Karpas-422 (cell line): ENCODE data around the gene BMPR1A. TPM values are rescaled to one million over a fixed set of nuclear protein-coding genes. Genes with fewer than 3 reads are reported as not detected.

Experiments used
- DNase-seq: peaks from one replicate; pipeline ENCODE4 v3.0.0-alpha.2; 2015
- H2AFZ ChIP-seq: fragments of 200-600 bp; sonication (generic); 2 replicates; pipeline ENCODE4 v1.6.1; 2014; ENCODE audit warnings: antibody characterized with exemption, low read length, mixed read lengths
- H3K27ac ChIP-seq: fragments of 200-600 bp; sonication (generic); 2 replicates; pipeline ENCODE4 v1.5.1; 2014; ENCODE audit warnings: mild to moderate bottlenecking, low read length, moderate library complexity
- H3K27me3 ChIP-seq: fragments of 200-600 bp; sonication (generic); 2 replicates; pipeline ENCODE4 v1.6.1; 2014; ENCODE audit warnings: low read length, mixed read lengths
- H3K36me3 ChIP-seq: fragments of 200-600 bp; sonication (generic); 2 replicates; pipeline ENCODE4 v1.6.1; 2014; ENCODE audit warnings: low read length, mixed read lengths; ENCODE audit not compliant: insufficient read depth
- H3K4me1 ChIP-seq: fragments of 200-600 bp; sonication (generic); 2 replicates; pipeline ENCODE4 v1.6.1; 2014; ENCODE audit warnings: mild to moderate bottlenecking, low read length, mixed read lengths
- H3K4me2 ChIP-seq: fragments of 200-600 bp; sonication (generic); 2 replicates; pipeline ENCODE4 v1.6.1; 2014; ENCODE audit warnings: low read length, low read depth, mild to moderate bottlenecking; ENCODE audit not compliant: poor library complexity, severe bottlenecking
- H3K4me3 ChIP-seq: fragments of 200-600 bp; sonication (generic); 2 replicates; pipeline ENCODE4 v1.5.1; 2014; ENCODE audit warnings: mild to moderate bottlenecking, antibody characterized with exemption, low read length, mixed read lengths
- H3K79me2 ChIP-seq: fragments of 200-600 bp; sonication (generic); 2 replicates; pipeline ENCODE4 v1.6.1; 2014; ENCODE audit warnings: mild to moderate bottlenecking, low read length, mixed read lengths
- H3K9ac ChIP-seq: fragments of 200-600 bp; sonication (generic); 2 replicates; pipeline ENCODE4 v1.6.0; 2014; ENCODE audit warnings: low read length
- H3K9me2 ChIP-seq: fragments of 200-600 bp; sonication (generic), shearing (Covaris generic); replicated peaks from 2 replicates; pipeline ENCODE4 v1.6.0; 2014; ENCODE audit warnings: mild to moderate bottlenecking, low read length, moderate library complexity; ENCODE audit not compliant: insufficient read depth
- H3K9me3 ChIP-seq: fragments of 300-700, 200-600 bp; sonication (generic); 2 replicates; pipeline ENCODE4 v1.6.1; 2014; ENCODE audit warnings: low read length, mixed read lengths
- H4K20me1 ChIP-seq: fragments of 200-600 bp; sonication (generic); 2 replicates; pipeline ENCODE4 v1.6.1; 2014; ENCODE audit warnings: mild to moderate bottlenecking, antibody characterized with exemption, low read length, low read depth; ENCODE audit not compliant: insufficient read depth
- total RNA-seq: library from RNA; depleted of rRNA; stranded (reverse); fragments of >200 nt; shearing (Covaris generic); gene quantifications from 2 replicates; pipeline ENCODE4 v1.2.3, GENCODE V29; 2014; ENCODE audit warnings: low replicate concordance

BMPR1A gene
- total RNA-seq, 1 experiment from 2014 or later: 2.2 TPM

DNA sequence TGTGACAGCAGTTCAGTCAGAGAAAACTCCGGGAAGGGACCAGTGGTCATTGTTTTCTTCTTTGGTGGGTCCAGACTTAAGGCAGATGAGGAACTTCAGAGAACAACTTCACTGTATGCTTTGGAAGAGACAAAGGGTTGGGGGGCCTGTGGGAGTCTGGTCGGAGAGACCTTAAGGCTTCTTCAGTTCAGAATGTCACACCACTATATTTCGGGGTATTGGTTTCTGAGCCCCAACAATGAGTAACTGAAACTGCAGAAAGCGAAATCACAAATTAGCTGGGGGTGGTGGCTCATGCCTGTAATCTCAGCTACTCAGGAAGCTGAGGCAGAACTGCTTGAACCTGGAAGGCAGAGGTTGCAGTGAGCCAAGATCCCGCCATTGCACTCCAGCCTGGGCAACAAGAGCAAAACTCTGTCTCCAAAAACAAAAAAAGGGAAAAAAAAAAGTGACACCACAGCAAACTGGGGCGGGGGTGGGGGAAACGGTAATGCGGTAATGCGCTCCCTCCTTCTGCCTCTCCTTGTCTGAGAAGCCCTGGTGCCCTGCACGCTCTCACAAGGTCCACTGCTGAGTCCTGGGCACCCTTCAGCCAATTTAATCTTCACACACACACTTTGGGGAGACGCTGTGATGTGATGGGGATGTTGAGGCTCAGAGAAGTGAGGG, 209.7 kb downstream of the BMPR1A start:
- Histone ChIP-seq H3K4me1 (no peaks in the 10 kb centered on the region; the same call in none of the 2 replicates), H3K27ac (no peak overlapping the region), H3K27me3 (no peaks in the 10 kb centered on the region), H2AFZ (0 out of 2 replicates have a peak overlapping the region, but pooled peaks have one; percentile 43), H3K9me3 (no peaks in the 10 kb centered on the region), H3K9me2 (no peaks in the 10 kb centered on the region), H4K20me1 (no peaks in the 10 kb centered on the region), H3K4me3 (no peak overlapping the region), H3K9ac (no peak overlapping the region), H3K36me3 (no peaks in the 10 kb centered on the region), H3K79me2 (no peaks in the 10 kb centered on the region), H3K4me2 (no peak overlapping the region)
- DNase-seq: no peak

DNA sequence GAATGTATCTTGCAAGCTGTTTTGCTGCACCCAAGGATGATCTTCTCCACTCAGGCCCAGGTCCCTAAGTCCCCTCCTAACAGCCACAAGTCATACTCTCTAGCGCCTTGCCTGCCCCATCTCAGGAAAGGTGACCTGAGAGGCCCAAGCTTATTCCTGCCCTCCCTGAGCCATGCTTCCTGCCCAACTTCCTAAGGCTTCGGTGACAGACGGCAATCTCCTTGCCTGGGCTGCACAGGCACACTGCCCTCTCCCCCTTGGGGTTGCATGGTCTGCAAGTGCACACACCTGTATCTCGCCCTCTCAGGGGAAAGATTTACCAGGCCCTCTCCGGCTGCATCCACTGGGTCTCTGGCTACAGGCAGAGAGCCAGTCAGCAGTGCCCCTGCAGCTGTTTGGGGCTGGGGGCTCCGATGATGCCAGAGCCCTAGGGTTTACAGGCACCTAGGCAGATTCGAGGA, 211.1 kb downstream of the BMPR1A start:
- Histone ChIP-seq H2AFZ (no peak overlapping the region), H3K9ac (no peak overlapping the region), H3K9me2 (no peaks in the 10 kb centered on the region), H3K4me2 (no peak overlapping the region), H3K27ac (no peak overlapping the region), H3K27me3 (no peaks in the 10 kb centered on the region), H3K9me3 (no peaks in the 10 kb centered on the region), H4K20me1 (no peaks in the 10 kb centered on the region), H3K4me3 (no peak overlapping the region), H3K79me2 (no peaks in the 10 kb centered on the region), H3K4me1 (no peaks in the 10 kb centered on the region; the same call in none of the 2 replicates), H3K36me3 (no peaks in the 10 kb centered on the region)
- no peak for DNase-seq

DNA sequence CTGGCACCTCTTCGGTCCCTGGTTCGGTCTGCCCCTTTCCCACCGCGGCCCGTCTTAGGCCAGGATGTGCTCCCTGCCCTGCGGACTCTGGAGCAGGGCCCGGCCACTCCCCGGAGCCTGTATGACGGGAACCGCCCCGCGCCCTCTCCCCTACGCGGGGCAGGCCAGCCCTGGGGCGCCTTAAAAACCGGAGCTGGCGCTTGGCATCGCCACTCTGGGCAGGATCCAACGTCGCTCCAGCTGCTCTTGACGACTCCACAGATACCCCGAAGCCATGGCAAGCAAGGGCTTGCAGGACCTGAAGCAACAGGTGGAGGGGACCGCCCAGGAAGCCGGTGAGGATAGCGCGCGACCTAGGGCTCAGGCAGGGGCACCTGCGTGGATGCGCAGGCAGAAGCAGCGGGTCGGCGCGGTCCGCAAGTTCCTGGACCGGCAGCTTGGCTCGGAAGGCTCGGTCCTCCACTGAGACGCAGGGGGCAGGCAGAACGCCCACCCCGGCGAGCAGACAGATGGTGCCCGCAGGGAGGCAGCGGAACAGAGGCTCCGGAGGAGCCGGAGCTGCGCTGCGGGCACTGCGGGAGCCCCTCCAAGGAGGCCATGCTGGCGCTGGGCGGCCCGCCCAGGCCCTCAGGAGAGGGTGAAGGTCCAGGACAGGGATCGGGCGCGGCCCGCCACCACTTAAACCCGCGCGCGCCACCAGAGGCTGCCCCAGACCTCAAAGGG, 212.0 kb downstream of the BMPR1A start, which contains the start of gene ADIRF:
ADIRF (plus strand) TSS at position 212 of the 723 bp plus-strand sequence; CDS start at position 275, 63 bp downstream.
- H3K9me2 ChIP-seq: no peaks in the 10 kb centered on the region
- H3K9ac ChIP-seq: no peak within 1 kb of the TSS
- no peak within 1 kb of the TSS for H3K27ac ChIP-seq
- no peaks in the 10 kb centered on the region for H3K36me3 ChIP-seq
- no peak within 1 kb of the TSS for H3K4me2 ChIP-seq
- H2AFZ ChIP-seq: no peak within 1 kb of the TSS
- H4K20me1 ChIP-seq: no peaks in the 10 kb centered on the region
- H3K4me3 ChIP-seq: no peak within 1 kb of the TSS
- no peaks in the 10 kb centered on the region; the same call in none of the 2 replicates for H3K4me1 ChIP-seq
- no peaks in the 10 kb centered on the region for H3K27me3 ChIP-seq
- H3K79me2 ChIP-seq: no peaks in the 10 kb centered on the region
- no peaks in the 10 kb centered on the region for H3K9me3 ChIP-seq
- DNase-seq: no peak

DNA sequence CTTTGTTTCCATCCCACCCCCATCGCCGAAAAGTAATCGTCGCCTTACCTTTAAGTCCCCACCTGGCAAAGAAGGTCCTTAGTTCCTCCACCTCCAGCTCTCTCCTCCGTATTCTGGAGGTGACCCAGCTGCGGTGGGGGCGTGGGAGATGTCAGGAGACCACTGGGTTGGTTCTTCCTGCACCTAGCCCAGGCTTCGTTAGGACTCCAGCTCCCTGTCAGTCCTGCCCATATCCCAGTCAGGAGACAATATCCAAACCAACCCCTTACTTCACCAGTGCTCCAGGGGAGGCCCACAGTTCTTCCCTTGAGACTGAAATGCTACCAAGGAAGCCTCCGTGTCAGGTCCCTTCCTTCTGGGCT, 212.6 kb downstream of the BMPR1A start:
- Histone ChIP-seq H3K4me2 (no peak overlapping the region), H3K9ac (no peak overlapping the region)

DNA sequence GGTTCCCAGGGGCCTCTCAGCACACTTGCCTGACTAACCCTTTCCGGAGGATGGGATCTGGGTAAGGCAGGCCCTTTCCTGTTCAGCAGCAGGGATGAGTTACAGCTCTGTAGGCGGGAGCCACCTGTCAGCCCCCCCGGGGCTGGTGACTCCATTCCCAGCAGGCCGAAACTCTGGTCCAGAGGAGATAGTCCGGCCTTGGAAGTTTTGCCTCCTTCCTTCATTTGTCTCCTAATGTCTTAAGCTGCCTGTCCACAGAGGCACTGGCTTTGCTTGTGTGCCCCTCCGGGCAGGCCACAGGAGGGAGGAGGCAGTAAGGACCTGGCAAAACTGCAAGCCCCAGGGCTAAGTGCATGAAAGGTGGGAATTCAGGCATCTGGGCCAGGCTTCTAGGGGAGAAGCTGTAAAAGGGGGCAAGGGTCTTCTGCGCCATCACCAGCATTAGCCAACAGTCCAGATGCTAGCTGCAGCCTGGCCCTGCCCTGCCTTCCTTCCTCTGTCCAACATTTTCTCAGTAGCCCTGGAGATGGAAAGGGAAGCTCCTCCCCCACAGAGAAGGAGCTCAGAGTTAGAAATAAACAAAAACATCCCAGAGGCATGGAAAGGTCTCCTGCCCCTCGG, 213.1 kb downstream of the BMPR1A start:
- H3K4me3 ChIP-seq: no peak overlapping the region
- no peak for DNase-seq
- H3K9me2 ChIP-seq: no peaks in the 10 kb centered on the region
- no peaks in the 10 kb centered on the region for H3K27me3 ChIP-seq
- no peak overlapping the region for H3K4me2 ChIP-seq
- no peak overlapping the region for H3K27ac ChIP-seq
- no peaks in the 10 kb centered on the region; the same call in none of the 2 replicates for H3K4me1 ChIP-seq
- H3K9ac ChIP-seq: no peak overlapping the region
- H3K36me3 ChIP-seq: no peaks in the 10 kb centered on the region
- H4K20me1 ChIP-seq: no peaks in the 10 kb centered on the region
- no peak overlapping the region for H2AFZ ChIP-seq
- H3K9me3 ChIP-seq: no peaks in the 10 kb centered on the region
- H3K79me2 ChIP-seq: no peaks in the 10 kb centered on the region

More for the DNA sequence above, 212.6 kb downstream of the BMPR1A start:
- Histone ChIP-seq H3K27ac (no peak overlapping the region), H3K27me3 (no peaks in the 10 kb centered on the region), H3K4me3 (no peak overlapping the region), H3K9me2 (no peaks in the 10 kb centered on the region), H3K9me3 (no peaks in the 10 kb centered on the region), H3K79me2 (no peaks in the 10 kb centered on the region), H2AFZ (no peak overlapping the region), H4K20me1 (no peaks in the 10 kb centered on the region), H3K4me1 (no peaks in the 10 kb centered on the region; the same call in none of the 2 replicates), H3K36me3 (no peaks in the 10 kb centered on the region)
- no peak for DNase-seq

DNA sequence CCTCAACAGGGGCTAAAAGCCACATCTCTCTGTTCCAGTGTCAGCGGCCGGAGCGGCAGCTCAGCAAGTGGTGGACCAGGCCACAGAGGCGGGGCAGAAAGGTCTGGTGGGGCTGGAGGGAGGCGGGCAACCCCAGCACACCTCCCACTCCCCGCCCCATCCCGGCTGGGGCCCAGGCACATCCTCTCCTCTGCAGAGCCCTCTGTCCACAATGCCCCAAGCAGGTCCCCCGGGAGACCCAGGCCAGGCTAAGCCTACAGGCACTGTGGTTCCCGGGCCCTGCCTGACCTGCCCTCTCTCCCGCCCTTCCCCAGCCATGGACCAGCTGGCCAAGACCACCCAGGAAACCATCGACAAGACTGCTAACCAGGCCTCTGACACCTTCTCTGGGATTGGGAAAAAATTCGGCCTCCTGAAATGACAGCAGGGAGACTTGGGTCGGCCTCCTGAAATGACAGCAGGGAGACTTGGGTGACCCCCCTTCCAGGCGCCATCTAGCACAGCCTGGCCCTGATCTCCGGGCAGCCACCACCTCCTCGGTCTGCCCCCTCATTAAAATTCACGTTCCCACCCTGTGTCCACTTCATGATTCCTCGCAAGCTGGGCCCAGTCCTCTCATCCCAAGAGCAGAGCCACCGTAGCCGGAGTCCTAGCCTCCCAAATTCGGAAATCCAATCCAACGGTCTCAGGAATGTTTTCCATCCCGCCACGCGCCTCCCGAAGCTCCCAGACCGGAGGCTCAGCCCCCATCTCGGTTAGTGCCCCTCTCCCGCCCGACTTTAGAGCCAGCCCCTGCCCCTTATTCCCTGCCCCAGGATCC, 214.0 kb downstream of the BMPR1A start:
- H3K27ac ChIP-seq: no peak overlapping the region
- no peak overlapping the region for H3K4me2 ChIP-seq
- no peak overlapping the region for H2AFZ ChIP-seq
- no peaks in the 10 kb centered on the region for H3K9me2 ChIP-seq
- H4K20me1 ChIP-seq: no peaks in the 10 kb centered on the region
- DNase-seq: no peak
- no peaks in the 10 kb centered on the region for H3K27me3 ChIP-seq
- H3K79me2 ChIP-seq: no peaks in the 10 kb centered on the region
- no peaks in the 10 kb centered on the region; the same call in none of the 2 replicates for H3K4me1 ChIP-seq
- H3K4me3 ChIP-seq: no peak overlapping the region
- H3K9ac ChIP-seq: no peak overlapping the region
- no peaks in the 10 kb centered on the region for H3K36me3 ChIP-seq
- no peaks in the 10 kb centered on the region for H3K9me3 ChIP-seq

DNA sequence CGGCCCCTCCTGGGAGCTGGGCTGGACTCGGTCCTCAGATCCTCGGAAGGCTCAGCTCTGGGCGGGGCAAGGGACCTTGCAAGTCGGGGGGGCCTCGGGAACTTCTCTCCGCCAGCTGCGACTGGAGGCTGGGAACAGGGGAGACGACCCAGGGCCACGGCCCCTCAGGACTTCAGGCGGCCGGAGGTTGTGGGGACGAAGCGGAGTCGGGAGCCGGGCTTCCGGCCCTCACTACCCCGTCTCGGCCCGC, 214.5 kb downstream of the BMPR1A start:
- no peak overlapping the region for H3K27ac ChIP-seq
- DNase-seq: no peak
- no peaks in the 10 kb centered on the region for H3K36me3 ChIP-seq
- no peak overlapping the region for H2AFZ ChIP-seq
- no peaks in the 10 kb centered on the region for H3K9me2 ChIP-seq
- H3K4me3 ChIP-seq: no peak overlapping the region
- H3K4me1 ChIP-seq: no peaks in the 10 kb centered on the region; the same call in none of the 2 replicates
- H4K20me1 ChIP-seq: no peaks in the 10 kb centered on the region
- H3K27me3 ChIP-seq: no peaks in the 10 kb centered on the region
- no peaks in the 10 kb centered on the region for H3K79me2 ChIP-seq
- H3K9me3 ChIP-seq: no peaks in the 10 kb centered on the region
- no peak overlapping the region for H3K9ac ChIP-seq
- H3K4me2 ChIP-seq: no peak overlapping the region
